ENCODE measurements around the gene RAB17. TPM values are rescaled to one million over a fixed set of nuclear protein-coding genes. Genes with fewer than 3 reads are reported as not detected.

The RAB17 gene
- total RNA-seq, 1 donor from 2014 or later: 1.1 TPM

DNA sequence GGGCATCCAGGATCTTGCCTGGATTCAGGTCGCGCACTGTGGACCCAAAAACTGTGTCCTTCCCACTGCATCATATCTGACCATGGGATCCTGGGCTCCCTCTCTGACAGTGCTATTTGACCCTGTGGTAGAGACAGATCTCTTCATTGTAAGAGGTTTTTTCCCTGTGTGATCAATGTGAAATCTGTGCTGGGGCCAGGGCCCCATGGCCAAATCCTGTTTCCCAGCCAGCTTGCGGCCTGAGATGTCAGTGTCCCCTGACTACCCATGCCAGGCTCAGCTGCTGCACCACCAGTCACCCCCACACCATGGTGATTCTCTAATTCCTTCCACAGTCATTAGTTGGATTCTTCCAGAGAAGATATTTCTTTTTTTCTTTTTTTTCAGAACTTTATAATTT, 20.6 kb downstream of the RAB17 start:
- intact Hi-C loops (cut with DNase I): loop anchor here (5.0 kb wide), 1 partner anchor 58 kb away; no protein-coding TSS in a partner anchor
- ATAC-seq (no peak), DNase-seq (ENCODE audit: low spot score) (no peak)

DNA sequence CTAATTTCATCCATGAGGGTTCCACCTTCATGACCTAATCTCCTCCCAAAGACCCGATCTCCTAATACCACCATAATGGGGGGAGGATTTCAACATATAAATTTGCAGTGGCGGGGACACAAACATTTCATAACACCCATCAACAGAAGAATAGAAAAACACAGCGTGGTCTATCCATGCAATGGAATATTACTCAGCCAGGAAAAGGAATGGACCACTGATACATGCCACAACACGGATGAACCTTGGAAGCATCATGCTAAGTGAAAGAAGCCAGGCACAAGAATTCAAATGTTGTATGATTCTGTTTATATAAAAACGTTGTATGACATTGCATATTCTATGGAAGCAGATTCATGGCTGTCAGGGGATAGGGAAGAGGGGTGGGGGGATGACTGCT, 21.5 kb downstream of the RAB17 start:
- intact Hi-C loops (cut with DNase I): no loop called here
- no peak for ATAC-seq
- no peak for DNase-seq (ENCODE audit: low spot score)

DNA sequence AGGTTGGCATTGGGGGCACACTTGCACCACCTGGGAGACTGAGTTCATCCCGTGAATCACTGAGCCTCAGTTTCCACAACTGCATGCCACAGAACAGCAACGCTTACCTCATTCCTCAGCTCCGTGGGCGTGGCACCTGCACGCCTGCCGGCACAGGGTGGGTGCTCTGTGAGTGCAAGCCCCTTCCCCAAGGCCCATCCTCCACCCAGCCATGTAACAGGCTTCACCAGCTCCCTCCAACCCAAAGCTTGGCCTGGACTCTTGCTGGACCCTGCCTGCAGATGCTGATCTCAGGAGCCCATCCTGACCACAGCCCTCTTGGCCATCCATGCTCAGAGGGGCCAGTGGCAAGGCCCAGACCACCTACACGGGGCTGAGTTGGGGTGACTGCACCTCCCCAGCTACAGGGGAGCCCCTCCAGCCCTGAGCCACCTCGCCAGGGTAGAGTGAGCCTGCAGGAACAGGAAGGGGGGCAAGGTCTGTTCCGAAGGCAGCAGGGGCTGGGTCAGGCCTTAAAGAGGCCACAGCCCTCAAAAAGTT, 22.3 kb downstream of the RAB17 start:
- DNase-seq (ENCODE audit: low spot score): no peak
- intact Hi-C loops (cut with DNase I): no loop called here
- no peak for ATAC-seq

DNA sequence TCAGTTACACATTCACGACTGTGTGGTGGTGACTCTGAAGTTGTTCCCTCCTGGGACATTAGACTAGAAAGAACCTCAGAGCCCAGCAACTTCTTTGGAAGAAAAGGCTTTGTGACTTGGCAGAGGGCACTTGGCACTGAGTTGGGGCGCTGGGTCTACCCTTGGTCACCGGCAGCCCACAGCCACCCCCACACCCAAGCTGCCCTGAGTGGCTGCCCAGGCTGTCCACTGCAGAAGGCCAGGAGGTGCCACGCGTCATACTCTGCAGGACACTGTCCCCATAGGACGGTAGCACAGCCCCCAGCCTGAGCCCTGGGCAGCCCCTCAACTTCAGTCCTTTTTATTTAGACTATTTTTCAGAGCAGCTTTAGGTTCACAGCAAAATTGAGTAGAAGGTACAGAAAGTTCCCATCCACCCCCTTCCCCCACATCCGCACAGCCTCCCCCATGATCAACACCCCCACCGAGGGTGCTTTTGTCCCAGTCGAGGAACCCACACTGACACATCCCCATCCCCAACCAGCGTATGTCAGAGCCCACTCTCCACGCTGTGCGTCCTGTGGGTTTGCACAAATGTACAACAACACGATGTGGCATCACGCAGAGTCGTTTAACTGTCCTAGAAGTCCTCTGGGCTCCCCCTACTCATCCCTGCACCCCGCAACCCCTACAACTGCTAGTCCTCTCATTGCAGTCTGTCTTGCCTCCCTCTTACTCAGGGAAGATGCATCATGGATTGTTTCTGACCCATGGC, 23.1 kb downstream of the RAB17 start:
- intact Hi-C loops (cut with DNase I): no loop called here
- no peak for DNase-seq (ENCODE audit: low spot score)
- no peak for ATAC-seq

DNA sequence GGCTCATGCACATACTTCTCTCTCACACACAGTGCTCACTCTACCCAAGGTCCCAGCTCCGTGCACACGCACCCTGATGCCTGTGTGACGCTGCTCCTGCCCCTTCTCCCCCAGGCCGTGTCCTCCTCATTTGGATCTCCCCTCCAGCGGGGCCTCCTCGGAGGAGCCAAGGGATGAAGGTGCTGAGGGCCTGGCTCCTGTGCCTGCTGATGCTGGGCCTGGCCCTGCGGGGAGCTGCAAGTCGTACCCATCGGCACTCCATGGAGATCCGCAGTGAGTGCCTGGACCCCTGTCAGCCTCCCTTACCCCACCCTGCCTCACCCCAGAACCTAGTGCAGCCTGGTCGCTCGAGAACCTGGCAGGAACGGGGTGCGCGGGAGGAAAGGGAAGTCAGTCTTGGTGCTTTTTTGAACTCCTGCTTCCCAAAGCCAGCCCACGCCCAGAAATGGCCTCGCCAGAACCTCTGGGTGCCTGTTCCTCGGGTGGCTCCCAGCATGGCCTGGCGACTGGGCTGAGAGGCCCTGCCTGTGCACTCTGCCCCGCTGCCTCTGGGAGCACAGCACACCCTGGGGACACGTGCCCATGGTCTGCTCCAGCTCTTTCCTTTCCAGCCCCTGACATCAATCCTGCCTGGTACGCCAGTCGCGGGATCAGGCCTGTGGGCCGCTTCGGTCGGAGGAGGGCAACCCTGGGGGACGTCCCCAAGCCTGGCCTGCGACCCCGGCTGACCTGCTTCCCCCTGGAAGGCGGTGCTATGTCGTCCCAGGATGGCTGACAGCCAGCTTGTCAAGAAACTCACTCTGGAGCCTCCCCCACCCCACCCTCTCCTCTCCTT, 23.9 kb downstream of the RAB17 start, which contains the start of gene PRLH:
PRLH (plus strand) TSS at position 174 of the 835 bp plus-strand sequence; CDS start at position 174, 0 bp downstream.
- DNase-seq (ENCODE audit: low spot score): no peak
- no peak for ATAC-seq
- intact Hi-C loops (cut with DNase I): no loop called here

DNA sequence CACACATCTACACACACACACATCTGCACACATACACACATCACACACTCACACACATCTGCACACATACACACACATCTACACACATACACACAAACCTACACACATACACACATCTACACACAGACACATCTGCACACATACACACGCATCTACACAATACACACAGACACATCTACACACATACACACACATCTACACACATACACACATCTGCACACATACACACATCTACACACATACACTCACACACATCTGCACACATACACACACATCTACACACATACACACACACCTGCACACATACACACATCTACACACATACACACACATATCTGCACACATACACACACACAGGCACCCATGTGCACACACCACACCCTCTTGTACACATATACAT, 24.6 kb downstream of the RAB17 start:
- DNase-seq (ENCODE audit: low spot score) (no peak), ATAC-seq (no peak)
- intact Hi-C loops (cut with DNase I): no loop called here

DNA sequence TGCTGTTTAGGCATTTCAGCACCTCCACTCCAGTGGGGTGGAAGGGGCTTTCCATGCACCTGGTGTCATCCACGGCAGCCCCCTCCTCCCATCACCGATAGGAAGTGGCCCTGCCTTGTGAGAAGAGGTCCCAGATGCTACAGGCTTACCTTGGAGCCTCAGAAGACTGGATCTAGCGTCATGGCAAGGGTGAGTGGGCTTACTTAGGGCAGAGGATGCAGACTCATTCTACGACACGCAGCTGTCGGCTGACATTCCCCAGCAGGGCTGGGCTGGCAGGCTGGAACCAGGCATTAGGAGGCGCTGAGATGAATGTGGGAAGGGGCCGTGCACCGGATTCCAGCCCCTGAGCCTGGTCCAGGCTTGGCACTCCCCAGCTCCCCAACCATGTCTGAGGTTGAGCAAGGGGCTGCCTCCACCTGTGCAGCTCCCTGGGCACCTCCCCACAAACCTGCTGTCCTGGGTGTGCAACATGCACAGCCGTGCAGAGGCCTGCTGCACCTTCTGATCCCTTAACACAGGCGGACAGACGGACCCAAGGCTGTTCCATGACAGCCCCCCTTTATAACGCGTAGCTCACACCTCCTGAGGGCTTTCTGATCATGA, 25.9 kb downstream of the RAB17 start:
- intact Hi-C loops (cut with DNase I): no loop called here
- no peak for DNase-seq (ENCODE audit: low spot score)
- no peak for ATAC-seq

DNA sequence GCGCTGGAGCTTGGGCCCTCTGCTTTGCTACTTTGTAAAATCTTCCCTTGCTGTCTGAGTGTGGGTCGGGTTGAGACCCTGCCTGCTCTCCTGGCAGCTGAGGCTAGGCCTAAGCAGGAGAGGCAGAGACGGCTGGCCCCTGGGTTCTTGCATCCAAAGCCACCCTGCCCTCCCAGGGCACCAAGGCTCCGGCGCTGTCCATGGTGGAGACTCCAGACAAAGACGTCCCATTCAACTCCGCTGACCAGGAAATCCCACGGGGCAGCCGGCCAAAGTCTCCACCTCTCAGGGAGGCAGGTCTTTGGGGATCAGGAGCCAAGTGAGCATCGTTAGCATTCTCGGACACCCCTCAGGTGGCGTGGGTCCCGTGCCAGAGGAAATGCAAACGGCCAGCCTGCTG, 26.7 kb downstream of the RAB17 start:
- ATAC-seq (no peak), DNase-seq (ENCODE audit: low spot score) (no peak)
- intact Hi-C loops (cut with DNase I): no loop called here

DNA sequence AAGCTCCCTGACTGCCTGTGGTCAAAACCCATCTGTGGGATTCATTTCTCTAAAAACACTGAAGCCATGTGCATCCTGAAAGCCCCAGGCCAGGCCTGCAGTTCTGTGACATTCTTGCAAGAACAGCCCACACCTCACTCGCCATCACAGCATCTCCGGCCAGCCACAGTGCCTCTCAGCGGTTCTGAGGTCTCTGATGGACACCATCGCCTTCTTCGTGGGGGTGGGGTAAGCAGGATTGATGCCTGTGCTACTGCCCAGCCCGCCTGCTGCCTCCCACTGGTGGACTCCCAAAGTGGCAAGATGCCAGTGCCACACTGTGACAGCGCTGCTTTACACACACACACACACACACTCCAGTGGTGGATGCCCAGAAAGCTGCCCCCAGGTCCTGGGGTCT, 29.3 kb downstream of the RAB17 start:
- ATAC-seq: no peak
- DNase-seq (ENCODE audit: low spot score): no peak
- intact Hi-C loops (cut with DNase I): no loop called here

DNA sequence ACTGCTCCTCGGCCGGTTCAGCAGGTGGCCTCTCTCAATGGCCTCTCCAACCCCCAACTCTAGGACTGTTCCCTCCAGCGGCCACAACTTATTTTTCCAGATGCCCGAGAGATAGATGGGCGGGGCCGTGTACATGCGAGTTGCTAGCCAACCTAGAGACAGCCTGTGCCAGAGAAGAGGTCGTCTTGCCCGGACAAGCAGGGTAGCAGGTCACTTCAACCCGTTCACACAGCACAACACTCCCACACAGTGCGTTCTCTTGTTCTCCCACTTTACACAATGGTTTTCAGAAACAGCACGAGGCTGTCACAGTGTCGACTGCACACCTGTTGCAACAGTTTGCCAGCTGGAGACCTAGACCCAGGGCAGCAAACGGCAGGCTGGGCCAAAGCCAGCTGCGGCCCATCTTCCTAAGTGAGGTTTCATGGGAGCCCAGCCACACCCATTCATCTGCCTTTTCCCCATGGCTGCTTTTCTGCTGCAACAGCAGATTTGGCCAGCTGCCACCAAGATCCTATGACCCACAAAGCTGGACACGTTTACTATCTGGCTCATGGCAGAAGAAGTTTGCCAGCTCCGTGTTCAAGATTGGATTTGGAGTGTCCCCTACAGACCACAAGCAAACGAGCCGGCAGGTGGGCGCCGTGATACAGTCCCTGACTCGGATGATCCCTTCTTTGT, 31.4 kb downstream of the RAB17 start:
- peak; percentile 87 for DNase-seq (ENCODE audit: low spot score)
- ATAC-seq: peak; percentile 86
- intact Hi-C loops (cut with DNase I): no loop called here

DNA sequence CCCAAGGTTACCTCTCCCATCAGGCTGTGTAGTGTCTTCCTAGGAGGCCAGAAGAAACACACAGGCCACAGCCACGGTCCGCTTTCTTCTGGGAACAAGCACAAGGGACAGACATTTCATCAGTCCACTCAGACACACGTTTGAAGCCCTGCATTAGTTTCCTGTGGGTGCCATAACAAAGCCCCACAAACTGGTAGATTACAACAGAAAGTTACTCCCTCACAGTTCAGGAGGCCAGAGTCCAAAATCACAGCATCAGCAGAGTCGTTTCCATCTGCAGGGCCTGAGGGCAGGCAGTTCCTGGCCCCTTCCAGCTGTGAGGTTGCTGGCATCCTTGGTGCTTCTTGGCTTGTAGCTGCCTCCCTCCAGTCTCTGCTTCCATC, 32.9 kb downstream of the RAB17 start:
- ATAC-seq: no peak
- no peak for DNase-seq (ENCODE audit: low spot score)
- intact Hi-C loops (cut with DNase I): no loop called here

DNA sequence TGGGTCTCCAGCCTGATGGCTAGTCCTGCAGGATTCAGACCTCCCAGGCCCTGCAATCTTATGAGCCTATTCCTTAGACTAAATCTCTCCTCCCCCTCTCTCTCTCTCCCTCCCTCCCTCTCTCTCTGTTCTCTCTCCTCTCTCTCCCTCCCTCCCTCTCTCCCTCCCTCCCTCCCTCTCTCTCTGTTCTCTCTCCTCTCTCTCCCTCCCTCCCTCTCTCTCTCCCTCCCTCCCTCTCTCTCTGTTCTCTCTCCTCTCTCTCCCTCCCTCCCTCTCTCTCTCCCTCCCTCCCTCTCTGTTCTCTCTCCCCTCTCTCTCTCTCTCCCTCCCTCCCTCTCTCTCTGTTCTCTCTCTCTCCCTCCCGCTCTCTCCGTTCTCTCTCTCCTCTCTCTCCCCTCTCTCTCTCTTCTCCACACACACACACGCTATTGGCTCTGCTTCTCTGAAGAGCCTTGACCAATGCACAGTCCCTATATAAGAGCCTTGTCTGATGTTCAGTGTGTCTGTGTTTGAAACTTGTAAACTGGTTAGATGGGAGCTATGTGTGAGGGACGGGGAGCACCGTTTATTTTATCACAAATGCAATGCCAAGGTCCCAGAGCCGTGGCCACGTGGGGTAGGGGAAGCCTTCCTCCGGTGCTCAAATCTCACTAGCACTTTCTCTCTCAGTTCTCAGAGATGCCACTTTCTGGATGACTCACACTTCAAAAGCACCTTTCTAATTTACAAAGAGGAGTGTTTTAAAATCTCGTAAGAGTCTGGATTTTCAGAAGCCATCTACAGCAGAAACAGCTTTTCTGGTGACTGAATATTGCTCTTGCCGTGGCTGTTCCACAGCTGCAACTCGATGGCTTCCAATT, 33.5 kb downstream of the RAB17 start:
- DNase-seq (ENCODE audit: low spot score) (no peak), ATAC-seq (no peak)
- intact Hi-C loops (cut with DNase I): no loop called here

DNA sequence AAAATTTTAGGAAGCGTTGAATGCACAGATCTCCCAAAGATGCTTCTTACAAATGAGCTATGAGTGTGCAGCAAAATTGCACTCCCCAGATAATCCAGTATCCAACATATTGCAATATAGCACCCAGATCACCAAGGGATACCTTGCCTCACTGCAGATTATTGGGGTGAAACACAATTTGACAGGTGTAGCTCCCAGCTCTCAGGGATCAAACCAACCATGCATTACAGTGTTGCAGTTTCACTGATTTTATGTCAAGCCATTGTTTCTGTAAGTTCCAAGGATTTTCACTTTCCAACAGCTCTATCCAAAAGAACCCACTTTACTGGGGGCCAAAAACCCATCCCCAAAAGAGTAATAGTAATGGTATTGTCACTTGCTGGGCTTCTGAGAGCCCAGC, 35.0 kb downstream of the RAB17 start:
- intact Hi-C loops (cut with DNase I): loop anchor here (2.0 kb wide), 1 partner anchor 37 kb away; no protein-coding TSS in a partner anchor
- ATAC-seq (no peak), DNase-seq (ENCODE audit: low spot score) (no peak)

DNA sequence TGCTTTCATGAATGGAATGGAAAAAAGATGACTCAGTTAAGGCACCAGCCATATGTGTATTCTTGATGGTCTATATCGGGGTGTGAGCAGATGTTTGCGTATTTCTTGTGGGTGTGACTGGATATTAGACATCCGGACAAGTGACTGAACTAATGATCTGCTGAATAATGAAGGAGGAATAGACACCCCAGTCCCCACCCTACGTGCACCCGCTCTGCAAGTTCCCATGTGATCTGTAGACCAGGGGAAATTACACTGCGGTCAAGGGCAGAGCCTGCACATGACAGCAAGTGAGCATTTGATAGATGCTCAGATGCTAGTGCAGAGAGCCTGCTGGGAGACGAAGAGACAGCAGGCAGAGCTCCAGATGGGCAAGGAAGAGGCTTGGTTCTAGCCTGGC, 36.6 kb downstream of the RAB17 start:
- DNase-seq (ENCODE audit: low spot score) (no peak), ATAC-seq (no peak)
- intact Hi-C loops (cut with DNase I): loop anchor here (2.0 kb wide), 1 partner anchor 35 kb away; no protein-coding TSS in a partner anchor

DNA sequence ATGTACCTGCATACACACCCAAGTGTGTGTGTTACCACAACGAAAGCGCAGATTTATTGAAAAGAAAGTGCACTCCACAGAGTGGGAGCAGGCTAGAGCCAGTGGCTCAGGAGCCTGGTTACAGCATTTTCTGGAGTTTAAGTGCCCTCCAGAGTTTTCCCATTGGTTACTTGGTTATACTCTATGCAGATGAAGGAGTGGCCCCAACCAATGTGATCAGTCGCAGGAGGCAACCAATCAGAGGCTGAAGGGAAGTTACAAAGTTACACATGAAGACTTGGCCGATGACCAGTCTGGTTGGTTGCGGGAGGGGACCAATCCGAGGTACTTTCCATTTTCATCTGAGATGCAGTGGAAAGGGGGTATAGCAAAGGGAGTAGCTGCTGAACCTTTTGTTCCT, 37.6 kb downstream of the RAB17 start:
- DNase-seq (ENCODE audit: low spot score) (no peak), ATAC-seq (no peak)
- intact Hi-C loops (cut with DNase I): no loop called here

DNA sequence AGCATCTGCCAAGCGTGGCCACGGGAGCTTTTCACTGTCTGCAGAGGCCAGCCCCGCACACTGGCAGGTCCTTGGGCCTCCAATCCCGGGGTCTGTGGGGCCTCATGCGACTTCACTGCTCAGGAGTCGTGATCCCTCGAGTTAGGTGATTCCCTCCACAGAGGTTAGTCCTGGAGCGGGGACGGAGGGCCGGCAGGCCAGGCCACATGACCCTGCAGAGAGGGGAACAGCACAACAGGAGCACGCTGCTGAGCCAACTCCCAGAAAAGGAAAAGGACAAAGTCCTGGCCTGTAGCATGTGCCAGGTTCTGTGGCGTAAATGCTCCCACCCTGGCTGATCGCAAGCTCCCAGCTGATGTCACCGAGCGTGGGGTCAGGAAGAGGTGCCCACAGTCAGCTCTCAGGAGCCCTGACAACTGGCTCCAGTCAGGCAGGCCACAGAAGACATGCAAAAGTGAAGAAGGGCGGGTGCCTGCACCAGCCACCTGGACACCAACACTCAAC, 39.4 kb downstream of the RAB17 start:
- peak; percentile 21 for ATAC-seq
- intact Hi-C loops (cut with DNase I): no loop called here
- peak; percentile 33 for DNase-seq (ENCODE audit: low spot score)

DNA sequence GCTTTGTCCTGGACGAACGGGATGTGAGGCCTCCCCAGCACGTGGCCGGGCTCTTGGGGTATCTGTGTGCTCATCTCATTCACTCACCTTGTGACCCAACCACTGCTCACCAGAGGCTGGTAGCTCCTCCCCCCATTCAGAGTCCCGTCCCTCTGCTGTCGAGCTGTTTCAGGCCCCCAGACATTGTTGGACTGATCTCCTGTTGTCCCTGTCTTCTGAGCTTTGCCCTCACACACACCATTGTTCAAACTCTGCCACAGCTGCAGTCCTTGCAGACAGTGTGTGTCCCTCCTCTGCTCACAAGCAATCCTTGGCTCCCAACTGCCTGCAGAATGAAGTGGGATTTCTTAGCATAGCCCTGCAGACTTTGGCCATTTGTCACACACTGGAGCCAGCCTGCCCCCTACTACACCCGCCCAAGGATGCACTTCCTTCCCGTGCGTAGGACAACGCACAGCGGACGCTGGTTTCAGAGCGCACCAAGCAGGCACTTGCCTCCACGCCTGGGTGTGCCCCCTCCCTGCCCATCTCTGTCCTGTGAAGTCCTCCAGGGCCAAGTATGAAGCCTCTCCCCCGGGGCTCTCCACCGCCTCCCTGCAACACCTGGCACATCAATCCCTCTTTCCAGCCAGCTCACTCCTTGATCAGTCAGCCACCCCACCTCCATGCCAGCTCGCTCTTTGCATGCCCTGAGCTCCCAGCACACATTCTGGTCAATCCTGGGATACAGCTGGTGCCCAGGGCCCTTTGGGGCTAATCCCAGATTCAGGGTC, 40.7 kb downstream of the RAB17 start:
- no peak for ATAC-seq
- intact Hi-C loops (cut with DNase I): no loop called here

More for the DNA sequence above, 40.7 kb downstream of the RAB17 start:
- no peak for DNase-seq (ENCODE audit: low spot score)
